ENCODE results near the gene CHGA.

- TF ChIP-seq, protein P1, sequence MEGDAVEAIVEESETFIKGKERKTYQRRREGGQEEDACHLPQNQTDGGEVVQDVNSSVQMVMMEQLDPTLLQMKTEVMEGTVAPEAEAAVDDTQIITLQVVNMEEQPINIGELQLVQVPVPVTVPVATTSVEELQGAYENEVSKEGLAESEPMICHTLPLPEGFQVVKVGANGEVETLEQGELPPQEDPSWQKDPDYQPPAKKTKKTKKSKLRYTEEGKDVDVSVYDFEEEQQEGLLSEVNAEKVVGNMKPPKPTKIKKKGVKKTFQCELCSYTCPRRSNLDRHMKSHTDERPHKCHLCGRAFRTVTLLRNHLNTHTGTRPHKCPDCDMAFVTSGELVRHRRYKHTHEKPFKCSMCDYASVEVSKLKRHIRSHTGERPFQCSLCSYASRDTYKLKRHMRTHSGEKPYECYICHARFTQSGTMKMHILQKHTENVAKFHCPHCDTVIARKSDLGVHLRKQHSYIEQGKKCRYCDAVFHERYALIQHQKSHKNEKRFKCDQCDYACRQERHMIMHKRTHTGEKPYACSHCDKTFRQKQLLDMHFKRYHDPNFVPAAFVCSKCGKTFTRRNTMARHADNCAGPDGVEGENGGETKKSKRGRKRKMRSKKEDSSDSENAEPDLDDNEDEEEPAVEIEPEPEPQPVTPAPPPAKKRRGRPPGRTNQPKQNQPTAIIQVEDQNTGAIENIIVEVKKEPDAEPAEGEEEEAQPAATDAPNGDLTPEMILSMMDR (IDR thresholded peaks at IDR 0.05; ENCODE audit: poor library complexity) = no peak
- TF ChIP-seq EZH2 (IDR thresholded peaks at IDR 0.05; ENCODE audit: borderline replicate concordance) = no peak
- no peak for TF ChIP-seq EZH2phosphoT487 (IDR thresholded peaks at IDR 0.05; ENCODE audit: low read depth, severe bottlenecking, unreplicated experiment)
Measured at GRCh38 chr14:92949496-92950192, 26.7 kb downstream of the CHGA start.

Data from hepatocyte (in vitro differentiated cells).